H7 (cell line): Measurements from ENCODE around the gene OTUD5. TPM values are rescaled to one million over a fixed set of nuclear protein-coding genes. Genes with fewer than 3 reads are reported as not detected.

ENCODE experiments used
- DNase-seq: peaks from one replicate; pipeline ENCODE4 v3.0.0; 2012
- H3K27me3 ChIP-seq: 2 replicates; pipeline ENCODE4 v1.6.0; 2011; ENCODE audit warnings: mild to moderate bottlenecking, low read length; ENCODE audit not compliant: control insufficient read depth, insufficient read depth
- H3K36me3 ChIP-seq: replicated peaks from 2 replicates; pipeline ENCODE4 v1.5.1; 2011; ENCODE audit warnings: low read length; ENCODE audit not compliant: control insufficient read depth, insufficient read depth
- H3K4me3 ChIP-seq: 2 replicates; pipeline ENCODE4 v1.5.1; 2011; ENCODE audit warnings: low read depth, mild to moderate bottlenecking, control low read depth, low read length, moderate library complexity; ENCODE audit not compliant: insufficient read depth
- total RNA-seq: library from RNA; depleted of rRNA; stranded (reverse); fragments of >200 nt; shearing (Covaris generic); gene quantifications from 2 replicates; pipeline ENCODE4 v1.2.3, GENCODE V29; 2014

The OTUD5 gene
- total RNA-seq, 1 experiment from 2014 or later: 32.6 TPM

DNA sequence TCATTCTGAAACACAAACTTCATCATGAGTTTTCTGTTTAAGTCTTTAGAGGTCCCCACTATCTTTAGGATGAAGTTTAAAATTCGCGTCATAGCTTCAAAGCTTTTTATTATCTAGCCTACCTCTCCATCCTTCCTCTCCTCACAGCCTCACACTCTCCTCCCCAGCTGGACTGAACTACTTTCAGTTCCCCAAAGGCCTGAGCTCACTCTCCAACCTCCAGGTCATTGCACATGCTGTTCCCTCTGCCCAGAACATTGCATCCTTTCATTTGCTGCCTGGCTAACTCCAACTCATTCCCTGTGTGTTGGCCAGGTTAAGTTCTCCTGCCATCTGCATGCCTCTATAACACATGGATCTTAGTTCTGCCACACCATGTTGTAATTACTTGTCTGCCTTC is 2.9 kb upstream of the OTUD5 start:
- Histone ChIP-seq H3K27me3 (no peaks in the 10 kb centered on the region), H3K4me3 (no peak overlapping the region), H3K36me3 (peaks cover 5% of the 10 kb centered on the region)
- no peak for DNase-seq

GRCh38 chrX:48958635-48959094 is 1.3 kb upstream of the OTUD5 start:
- no peaks in the 10 kb centered on the region for H3K27me3 ChIP-seq
- DNase-seq: no peak
- H3K4me3 ChIP-seq: peak overlapping the region; percentile 39

DNA sequence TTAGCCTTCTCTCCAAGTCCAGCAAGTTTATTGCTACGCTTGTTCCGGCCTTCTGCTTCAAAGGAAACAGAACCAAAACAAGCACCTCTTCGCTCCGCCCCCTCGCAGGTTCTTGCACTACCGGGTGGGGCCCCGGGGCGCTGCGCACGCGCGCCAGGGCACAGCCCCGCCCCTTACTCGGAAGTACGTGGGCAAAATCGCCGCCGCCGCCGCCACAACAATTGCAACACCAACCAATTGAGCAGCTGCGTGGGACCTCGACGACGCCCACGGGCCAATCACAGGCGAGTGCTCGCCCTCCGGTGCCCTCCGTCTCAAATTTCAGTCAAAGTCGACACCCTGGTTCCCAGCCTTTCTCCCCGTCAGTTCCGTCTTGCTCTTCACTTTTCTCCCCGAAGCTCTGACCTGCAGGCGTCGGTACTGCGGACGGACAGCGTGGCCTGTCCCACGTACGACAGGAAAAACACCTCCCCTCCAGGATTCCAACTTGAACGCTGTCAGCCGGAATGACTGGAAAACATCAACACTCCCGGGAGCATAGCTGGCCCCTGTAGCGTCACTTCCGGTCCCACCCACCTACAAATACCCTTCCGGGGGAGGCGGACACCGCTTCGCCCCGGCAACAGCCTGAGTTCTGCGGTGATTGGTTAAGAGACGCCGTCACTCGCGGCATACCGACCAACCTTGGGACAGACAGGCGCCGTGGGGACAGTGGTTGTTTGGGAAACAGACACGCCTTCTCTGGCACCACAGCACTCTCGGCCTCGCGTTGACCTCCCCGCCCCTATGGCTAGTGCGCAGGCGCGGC is 624 bp upstream of the OTUD5 start:
- peak overlapping the region; percentile 67 for H3K4me3 ChIP-seq
- no peaks in the 10 kb centered on the region for H3K27me3 ChIP-seq
- peak; percentile 99 for DNase-seq
- H3K36me3 ChIP-seq: peaks cover 10% of the 10 kb centered on the region

More at GRCh38 chrX:48958635-48959094, 1.3 kb upstream of the OTUD5 start:
- peaks cover 9% of the 10 kb centered on the region for H3K36me3 ChIP-seq

DNA sequence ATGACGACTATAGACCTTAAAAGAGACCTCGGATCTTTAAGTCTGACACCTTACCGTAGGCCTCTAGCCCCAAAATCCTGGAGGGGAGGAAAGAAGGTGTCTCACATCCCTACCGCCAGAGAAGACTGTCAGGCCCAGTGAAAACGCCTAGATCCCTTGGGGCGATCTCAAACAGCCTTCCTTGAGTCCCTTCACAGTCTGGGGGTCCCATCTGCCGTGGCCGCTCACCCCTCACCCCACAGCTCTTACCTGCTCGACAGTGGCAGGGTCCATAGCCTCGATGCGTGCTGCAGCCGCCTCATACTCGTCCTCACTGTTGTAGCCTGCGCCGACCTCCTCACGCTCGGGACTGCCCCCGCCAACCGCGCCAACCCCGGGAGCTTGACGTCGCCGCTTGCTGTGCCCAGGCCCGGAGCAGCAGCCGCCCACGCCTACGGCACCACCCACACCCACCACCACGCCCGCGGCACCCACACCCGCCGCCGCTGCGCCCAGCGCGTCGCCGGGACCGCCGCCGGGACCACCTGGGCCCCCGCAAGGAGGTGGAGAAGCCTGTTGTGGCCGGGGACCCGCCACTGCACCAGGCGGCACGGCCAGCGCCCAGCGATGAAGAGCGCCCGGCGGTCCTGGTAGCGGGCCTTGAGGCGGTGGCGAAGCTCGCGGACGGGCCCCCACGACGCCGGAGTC is 536 bp downstream of the OTUD5 start:
- Histone ChIP-seq H3K27me3 (no peaks in the 10 kb centered on the region), H3K4me3 (peak overlapping the region; percentile 67), H3K36me3 (peaks cover 10% of the 10 kb centered on the region)
- DNase-seq: peak; percentile 76

DNA sequence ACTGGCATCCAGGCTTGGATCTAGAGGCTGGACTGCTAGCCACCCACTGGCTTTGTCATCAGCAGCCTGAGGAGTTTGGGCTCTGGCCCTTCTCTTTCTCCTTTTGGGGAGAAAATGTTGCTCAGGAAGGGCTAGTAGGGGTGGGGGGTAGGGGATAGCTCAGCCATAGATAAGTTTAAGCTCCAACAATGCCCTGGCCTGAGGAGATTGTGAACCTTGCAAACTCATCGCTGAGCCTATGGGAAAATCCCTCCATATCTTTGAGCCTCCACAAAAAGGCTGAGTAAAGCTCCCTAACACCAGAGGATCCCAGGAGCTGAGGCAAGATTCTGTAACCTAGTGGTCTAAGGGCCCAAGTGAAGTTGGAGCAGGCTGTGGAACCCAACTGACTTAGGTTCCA is 8.8 kb downstream of the OTUD5 start:
- Histone ChIP-seq H3K27me3 (no peaks in the 10 kb centered on the region), H3K36me3 (peaks cover 1% of the 10 kb centered on the region; the same call in 1 of the 2 replicates), H3K4me3 (no peak overlapping the region)
- no peak for DNase-seq

DNA sequence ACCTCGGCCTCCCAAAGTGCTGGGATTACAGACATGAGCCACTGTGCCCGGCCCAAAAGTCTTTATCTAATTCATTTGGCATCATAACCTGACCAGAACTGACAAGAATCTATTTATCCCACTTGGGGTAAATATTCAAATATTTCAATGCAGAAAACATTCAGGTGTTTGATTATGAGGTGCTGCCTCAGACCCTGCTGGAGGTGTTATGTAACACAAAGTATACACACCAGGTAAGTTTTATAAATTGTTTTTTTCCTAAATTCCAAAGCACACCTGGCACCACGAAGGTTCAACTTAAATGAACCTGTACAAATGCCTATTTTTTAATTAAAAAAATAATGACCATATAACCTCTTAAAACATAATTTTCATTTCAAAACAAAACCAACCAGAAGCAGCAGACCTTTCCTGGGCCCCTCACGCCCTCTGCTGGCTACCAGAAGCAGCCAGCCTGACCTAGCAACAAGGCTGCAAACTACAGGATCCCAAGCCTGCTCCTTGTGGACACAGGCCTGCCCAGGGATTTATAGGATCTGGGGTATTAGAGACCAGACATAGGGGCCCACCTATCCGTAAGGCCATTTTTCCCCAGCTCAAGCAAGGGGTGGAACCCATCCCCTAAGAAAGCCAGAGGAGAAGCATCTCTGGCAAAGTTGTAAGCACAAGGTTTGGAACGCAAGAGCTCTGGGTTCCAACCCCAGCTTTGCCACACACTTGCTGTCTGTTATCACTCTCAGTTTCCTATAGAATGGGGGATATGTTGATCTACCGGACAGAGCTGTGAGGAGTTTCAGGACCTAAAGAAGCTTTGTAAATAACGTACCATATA is 11.7 kb downstream of the OTUD5 start:
- no peaks in the 10 kb centered on the region for H3K36me3 ChIP-seq
- no peak overlapping the region for H3K4me3 ChIP-seq
- no peaks in the 10 kb centered on the region for H3K27me3 ChIP-seq
- DNase-seq: peak; percentile 81

DNA sequence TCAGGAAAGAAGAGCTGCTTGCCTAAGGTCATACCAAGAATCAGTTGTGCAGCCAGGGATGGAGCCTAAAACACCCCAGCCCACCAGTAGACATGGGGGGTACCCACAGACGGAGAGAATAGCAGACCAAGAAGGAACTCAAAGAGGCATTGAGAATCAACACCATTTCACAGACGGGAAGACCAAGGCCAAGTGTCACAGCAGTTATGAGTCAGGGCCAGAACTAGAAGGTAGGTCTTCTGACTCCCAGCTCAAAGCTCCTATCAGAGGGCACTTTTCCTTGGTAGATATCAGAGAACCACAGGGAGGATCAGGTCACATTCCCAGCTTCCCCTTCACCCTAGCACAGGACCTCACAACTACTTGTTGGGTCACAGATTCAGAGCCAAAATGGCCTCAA is 14.5 kb downstream of the OTUD5 start:
- no peak for DNase-seq
- Histone ChIP-seq H3K4me3 (no peak overlapping the region), H3K36me3 (peaks cover 3% of the 10 kb centered on the region), H3K27me3 (no peaks in the 10 kb centered on the region)

DNA sequence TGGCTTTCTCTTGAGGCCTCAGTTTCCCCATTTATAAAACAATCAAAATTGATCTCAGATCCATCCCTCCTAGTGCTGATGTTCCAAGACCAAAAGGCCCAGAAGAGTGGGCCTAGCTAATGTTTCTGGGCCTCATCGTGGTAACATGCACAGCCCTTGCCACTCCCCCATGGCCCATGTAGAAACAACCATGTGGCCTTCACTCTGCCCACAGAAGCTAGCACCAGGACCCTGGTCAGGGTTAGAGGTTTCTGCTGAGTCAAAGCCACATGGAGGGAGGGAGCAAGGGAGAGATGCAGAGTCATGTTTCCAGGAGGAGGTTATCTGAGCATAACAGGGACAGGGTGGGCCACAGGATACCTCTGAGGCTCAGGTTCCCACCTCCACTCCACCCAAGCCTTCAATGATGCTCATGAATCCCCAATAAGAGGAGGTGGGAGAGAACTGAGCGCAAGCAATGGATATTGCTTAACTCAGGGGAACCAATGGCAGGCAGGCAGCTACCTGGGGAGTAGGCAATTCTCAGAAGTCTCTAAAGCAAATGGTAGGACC is 16.9 kb downstream of the OTUD5 start:
- H3K27me3 ChIP-seq: no peaks in the 10 kb centered on the region
- H3K36me3 ChIP-seq: peaks cover 5% of the 10 kb centered on the region
- H3K4me3 ChIP-seq: no peak overlapping the region
- DNase-seq: no peak

DNA sequence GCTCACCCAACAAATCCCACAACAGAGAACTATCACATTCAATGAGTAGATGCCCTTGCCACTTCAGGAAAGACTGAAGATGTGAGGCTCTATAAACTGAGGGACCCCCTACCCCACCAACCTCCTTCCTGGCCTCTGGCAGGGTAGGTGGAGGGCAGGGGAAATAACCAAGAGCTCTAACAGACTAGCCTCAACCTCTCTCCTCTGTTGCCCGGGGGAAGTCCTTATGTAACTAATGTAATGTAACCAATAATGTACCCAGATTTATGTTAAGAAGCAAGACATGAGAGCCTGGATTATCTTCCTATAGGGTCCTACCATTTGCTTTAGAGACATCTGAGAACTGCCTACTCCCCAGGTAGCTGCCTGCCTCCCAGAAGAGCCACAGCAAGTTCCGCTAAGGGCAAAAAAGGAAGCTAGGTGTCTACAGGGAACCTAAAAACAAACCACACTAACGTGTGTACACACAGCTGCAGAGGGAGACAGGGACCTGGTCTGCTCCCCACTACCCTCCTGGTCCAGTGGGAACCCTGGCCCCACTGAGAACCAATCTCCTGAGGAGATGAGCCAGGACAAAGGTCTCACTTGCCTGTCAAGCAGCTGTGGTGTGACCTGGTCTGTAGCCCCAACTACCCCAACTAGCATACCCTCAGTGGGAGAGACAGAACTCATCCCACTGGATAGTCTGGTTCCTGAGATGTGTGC is 17.7 kb downstream of the OTUD5 start:
- DNase-seq: no peak

DNA sequence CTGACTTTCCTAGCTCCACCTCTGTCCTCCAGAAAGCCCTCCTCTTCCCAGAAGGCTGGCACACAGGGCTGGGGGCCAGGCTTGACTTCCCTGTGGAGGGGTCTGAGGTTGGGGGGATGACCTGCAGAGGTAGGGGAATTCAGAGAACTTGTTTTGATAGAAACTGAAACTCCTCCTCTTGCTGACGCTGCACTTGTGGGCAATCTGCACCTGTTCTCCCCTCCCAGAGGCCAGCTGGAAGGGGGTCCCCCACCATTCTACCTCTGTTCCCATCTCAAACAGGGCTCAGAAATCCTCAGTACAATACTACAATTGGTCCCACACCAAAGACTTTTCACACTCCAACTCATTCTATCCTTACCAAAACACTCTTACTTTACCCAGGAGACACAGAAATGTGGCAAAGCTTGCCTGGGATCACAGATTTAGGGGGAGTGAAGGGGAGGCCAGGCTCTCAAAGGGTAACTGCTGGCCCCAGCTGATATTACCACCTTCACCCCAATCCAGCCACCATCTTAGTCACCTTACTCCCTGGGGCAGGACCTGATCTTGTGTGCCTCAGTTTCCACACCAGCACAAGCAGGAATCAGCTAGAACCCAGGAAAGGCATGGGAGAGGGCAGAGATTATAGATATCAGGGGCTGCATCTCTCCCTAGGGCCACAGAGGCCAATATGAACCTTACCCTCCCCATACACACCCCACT is 18.5 kb downstream of the OTUD5 start:
- Histone ChIP-seq H3K4me3 (no peak overlapping the region), H3K27me3 (no peaks in the 10 kb centered on the region), H3K36me3 (peaks cover 7% of the 10 kb centered on the region)
- DNase-seq: no peak

More for the DNA sequence above, 17.7 kb downstream of the OTUD5 start:
- no peak overlapping the region for H3K4me3 ChIP-seq
- peaks cover 5% of the 10 kb centered on the region for H3K36me3 ChIP-seq
- H3K27me3 ChIP-seq: no peaks in the 10 kb centered on the region

GRCh38 chrX:48937054-48937907 is 20.1 kb downstream of the OTUD5 start:
- H3K27me3 ChIP-seq: no peaks in the 10 kb centered on the region
- peaks cover 9% of the 10 kb centered on the region for H3K36me3 ChIP-seq
- no peak overlapping the region for H3K4me3 ChIP-seq
- DNase-seq: peak; percentile 75

GRCh38 chrX:48936429-48937053 is 20.9 kb downstream of the OTUD5 start:
- H3K4me3 ChIP-seq: no peak overlapping the region
- DNase-seq: no peak
- H3K36me3 ChIP-seq: peaks cover 9% of the 10 kb centered on the region
- no peaks in the 10 kb centered on the region for H3K27me3 ChIP-seq
